ENCODE data around the gene MRE11. TPM values are rescaled to one million over a fixed set of nuclear protein-coding genes. Genes with fewer than 3 reads are reported as not detected.

The MRE11 gene
- total and polyA plus RNA-seq, 9 of the 15 experiments (the other 6 are each of a cell fraction or from before 2014, with no cell fraction given), result 18.3 to 45.2 (median 29.1) TPM

- TF ChIP-seq CLOCK (CRISPR knock-in tag; IDR thresholded peaks at IDR 0.05; ENCODE audit: borderline replicate concordance), result no peak
Measured at GRCh38 chr11:94518300-94518699, 24.7 kb upstream of the MRE11 start (continued).

- WGBS (ENCODE audit: insufficient coverage, low coverage, missing lambda C conversion rate), result 9% methylated on average over 1 of the region's 1 CpG
- ChIA-PET CTCF (ENCODE audit: low intra/inter-chr PET ratio) (no interaction called here), POLR2A (no interaction called here)
- no peaks in the 10 kb centered on the region for H3K36me3 ChIP-seq (ENCODE audit: control insufficient read depth, insufficient read depth, low read length)
- H3K27me3 ChIP-seq (ENCODE audit: control insufficient read depth in 2 of 2, insufficient read depth in 2 of 2, low read length in 2 of 2), result peaks cover 2 to 4% of the 10 kb centered on the region in 2 experiments; a peak in 2 of 5 replicates
- no peak for DNase-seq (ENCODE audit: extremely low read depth in 1 of 4, low spot score in 3 of 4)
- H3K9me3 ChIP-seq (replicated peaks; ENCODE audit: control insufficient read depth, insufficient read depth, low read depth, low read length), result no peaks in the 10 kb centered on the region
- no peaks in the 10 kb centered on the region for H4K20me1 ChIP-seq (replicated peaks; ENCODE audit: control insufficient read depth, insufficient read depth, low read length)
- no TSS peak for BruUV-seq (replicated peaks)
- intact Hi-C loops (cut with micrococcal nuclease), result no loop called here
- no peaks in the 10 kb centered on the region for H3K9me1 ChIP-seq (ENCODE audit: control insufficient read depth, insufficient read depth, low read length)
- no peak overlapping the region for H3K27ac ChIP-seq (ENCODE audit: extremely low read depth, low read depth, low read length)
- no peak overlapping the region for H3K4me2 ChIP-seq (ENCODE audit: insufficient read depth, low read length)
- H3K9ac ChIP-seq (ENCODE audit: insufficient read depth in 1 of 2, low read depth in 2 of 2, low read length in 2 of 2), result no peak overlapping the region
- ATAC-seq, result no peak
- in situ Hi-C loops (cut with MboI), result no loop called here
- H3K4me1 ChIP-seq (replicated peaks in 1 of 2; ENCODE audit: control insufficient read depth in 2 of 2, insufficient read depth in 2 of 2, low read length in 2 of 2), result peaks cover 0 to 7% of the 10 kb centered on the region in 2 experiments; a peak in 2 of 5 replicates
- no peak for TF ChIP-seq IRF2 (CRISPR knock-in tag; IDR thresholded peaks at IDR 0.05)
- no peak for TF ChIP-seq CREBBP (IDR thresholded peaks at IDR 0.05; ENCODE audit: low read depth, low read length)
- TF ChIP-seq CREM (IDR thresholded peaks at IDR 0.05; ENCODE audit: low read depth), result no peak
- TF ChIP-seq POLR3G (IDR thresholded peaks at IDR 0.05; ENCODE audit: extremely low read depth, insufficient read length, insufficient replicate concordance), result no peak
- TF ChIP-seq KLF13 (tag; IDR thresholded peaks at IDR 0.05; ENCODE audit: borderline replicate concordance, low read depth), result no peak
- TF ChIP-seq GTF2A2 (tag; IDR thresholded peaks at IDR 0.05), result no peak
- no peak for TF ChIP-seq MCM7 (IDR thresholded peaks at IDR 0.05)
- TF ChIP-seq ZNF431 (CRISPR knock-in tag; IDR thresholded peaks at IDR 0.05), result no peak
- TF ChIP-seq ZNF408 (CRISPR knock-in tag; IDR thresholded peaks at IDR 0.05; ENCODE audit: low read depth), result no peak
- TF ChIP-seq RFX1 (IDR thresholded peaks at IDR 0.05), result no peak
- TF ChIP-seq ZBTB17 (CRISPR knock-in tag; IDR thresholded peaks at IDR 0.05), result no peak
- TF ChIP-seq PCBP1 (IDR thresholded peaks at IDR 0.05; ENCODE audit: low read depth, low read length, poor library complexity, severe bottlenecking), result no peak
- no peak for TF ChIP-seq GMEB1 (CRISPR knock-in tag; IDR thresholded peaks at IDR 0.05)
- no peak for FAIRE-seq
- H2AFZ ChIP-seq (ENCODE audit: low read depth, low read length), result no peak overlapping the region
- H3K4me3 ChIP-seq, result no peak overlapping the region
- no peaks in the 10 kb centered on the region for H3K79me2 ChIP-seq (ENCODE audit: control insufficient read depth, insufficient read depth, low read length)
Measured at GRCh38 chr11:94516725-94517124, 23.1 kb upstream of the MRE11 start.

Measured in K562 (cell line).